Spleen (tissue), 7 donors: Measurements from ENCODE around the gene SGPP1.

Source experiments
- CTCF ChIP-seq, 11 experiments: fragments of 200-600 bp in 7 of 11; fragments of 450-650 bp in 4 of 11; sonication (generic) in 4 of 11; IDR thresholded peaks in 8 of 11; conservative IDR thresholded peaks in 3 of 11; 1 replicate in 7 of 11; 2 replicates in 4 of 11; pipeline versions ENCODE4 v1.4.0 to v1.8.0; 2016 to 2021; ENCODE audit warnings: antibody characterized with exemption in 11 of 11, inconsistent platforms in 4 of 11, mild to moderate bottlenecking in 1 of 11
- POLR2A ChIP-seq, 3 donors: fragments of 450-650 bp; IDR thresholded peaks; one replicate each; pipeline ENCODE4 v1.5.1; 2017; ENCODE audit warnings: antibody characterized with exemption in 3 of 3, mild to moderate bottlenecking in 1 of 3
- POLR2AphosphoS5 ChIP-seq, 3 donors: sonication (generic); formaldehyde crosslinking; IDR thresholded peaks; one replicate each; pipeline ENCODE4 v1.5.1; 2017; ENCODE audit warnings: antibody characterized with exemption in 3 of 3
- donor health status: DM: no; HTN: no; CAD: no; lungs with moderate emphysema.
- donor health status: DM: no; HTN: no; CAD: no.
- donor health status: DM: no; HTN: no; CAD: no.

GRCh38 chr14:63712123-63712522 is 15.7 kb downstream of the SGPP1 start:
- TF ChIP-seq CTCF (IDR thresholded peaks at IDR 0.05 in 8 of 11, conservative IDR thresholded peaks at IDR 0.05 in 3 of 11): no peak
- TF ChIP-seq POLR2AphosphoS5 (IDR thresholded peaks at IDR 0.05): no peak
- no peak for TF ChIP-seq POLR2A (IDR thresholded peaks at IDR 0.05)
